H1 (cell line): ENCODE results near the gene SH3BP2. TPM values are rescaled to one million over a fixed set of nuclear protein-coding genes. Genes with fewer than 3 reads are reported as not detected.

Experiments
- CBX5 ChIP-seq: fragments of 300-800, 300-1000 bp; sonication (generic); IDR thresholded peaks from 2 replicates; pipeline ENCODE4 v1.7.1; 2016; ENCODE audit warnings: antibody characterized with exemption, low read length, low read depth
- CBX8 ChIP-seq: fragments of 300-800, 300-1000 bp; sonication (generic); IDR thresholded peaks from 2 replicates; pipeline ENCODE4 v1.7.1; 2016; ENCODE audit warnings: low read depth, low read length, borderline replicate concordance
- CTCF ChIP-seq, 3 experiments: IDR thresholded peaks; 1 replicate in 2 of 3; 2 replicates in 1 of 3; pipeline versions ENCODE4 v1.5.1 to v1.6.1; 2011; ENCODE audit warnings: low read length in 3 of 3, mild to moderate bottlenecking in 3 of 3, inconsistent platforms in 2 of 3, low read depth in 1 of 3, moderate library complexity in 1 of 3; ENCODE audit not compliant: insufficient read depth in 1 of 3; ENCODE audit errors: control extremely low read depth in 1 of 3
- MAFK ChIP-seq: IDR thresholded peaks from 2 replicates; pipeline ENCODE4 v1.6.1; 2012; ENCODE audit warnings: low read depth, mild to moderate bottlenecking, improper control_type of control experiment, low read length
- RNF2 ChIP-seq: fragments of 200-900, 300-1000 bp; sonication (generic); IDR thresholded peaks from 2 replicates; pipeline ENCODE4 v1.7.1; 2016; ENCODE audit warnings: borderline replicate concordance, low read depth, mild to moderate bottlenecking, antibody characterized with exemption, low read length; ENCODE audit not compliant: poor library complexity, severe bottlenecking; ENCODE audit errors: missing control alignments
- USF2 ChIP-seq: IDR thresholded peaks from 2 replicates; pipeline ENCODE4 v1.6.1; 2011; ENCODE audit warnings: low read length, improper control_type of control experiment
- polyA plus RNA-seq, 7 experiments: library from polyadenylated mRNA; depleted of rRNA in 3 of 7; stranded (reverse) in 5 of 7; unstranded in 2 of 7; fragments of >200 nt in 5 of 7; fragments of 200-250 nt in 2 of 7; gene quantifications; 1 replicate in 5 of 7; 2 replicates in 1 of 7; 4 replicates in 1 of 7; pipeline versions ENCODE4 v1.2.1 to v1.2.3, GENCODE V29; 2011 to 2013; ENCODE audit warnings: missing spikeins in 2 of 7, mixed read lengths in 2 of 7
- total RNA-seq: library from RNA; stranded (reverse); fragmentation: NEBNext Ultra II Directional; extraction: Animal tissue kit (Norgen Biotek cat#: 25700); gene quantifications from 2 replicates; pipeline ENCODE4 v1.2.1, GENCODE V29; 2021

The SH3BP2 gene
- total and polyA plus RNA-seq, 2 of the 8 experiments (the other 6 are each of a cell fraction or from before 2014, with no cell fraction given), result 27.4 to 31.4 TPM

GRCh38 chr4:2809610-2810180 lies 16.8 kb downstream of the SH3BP2 start (continued):
- no peak for TF ChIP-seq CTCF (IDR thresholded peaks at IDR 0.05; ENCODE audit: control extremely low read depth in 1 of 3, insufficient read depth in 1 of 3, low read depth in 1 of 3, low read length in 3 of 3)
- TF ChIP-seq USF2, result no peak
- TF ChIP-seq CBX8, result no peak
- no peak for TF ChIP-seq MAFK
- TF ChIP-seq CBX5, result no peak
- no peak for TF ChIP-seq RNF2
